PC-3 (cell line): ENCODE results near the gene TSPEAR. TPM values are rescaled to one million over a fixed set of nuclear protein-coding genes. Genes with fewer than 3 reads are reported as not detected.

Experiments
- ATAC-seq: fragments of 200-7000 bp; cut with Tn5 transposase; 2 replicates; pipeline ENCODE4 v1.9.1; 2020; ENCODE audit warnings: mild to moderate bottlenecking, moderate library complexity
- BruUV-seq: library from RNA; stranded (reverse); fragments of 400-500 nt; replicated peaks from 2 replicates; lab custom pipeline; 2021; lab: Mats Ljungman, UMichigan
- CTCF ChIA-PET: fragments of 300-600 bp; sonication (Branson Sonifier 250); formaldehyde crosslinking; loops from one replicate; lab custom pipeline; 2022; ENCODE audit warnings: antibody characterized with exemption; lab: Charles Lee
- POLR2A ChIA-PET: fragments of 300-600 bp; sonication (Branson Sonifier 250); formaldehyde crosslinking; loops from one replicate; lab custom pipeline; 2022; ENCODE audit warnings: antibody characterized with exemption; ENCODE audit not compliant: unreplicated experiment; lab: Charles Lee
- DNase-seq: peaks from one replicate; pipeline ENCODE4 v3.0.0-alpha.2; 2015
- H2AFZ ChIP-seq: fragments of 300-600 bp; sonication (generic); 2 replicates; pipeline ENCODE4 v1.6.0; 2016; ENCODE audit warnings: antibody characterized with exemption, low read length
- H3F3A ChIP-seq: fragments of 300-600 bp; sonication (generic); one replicate; pipeline ENCODE4 v1.6.0; 2017; ENCODE audit warnings: antibody characterized with exemption, low read length, control low read depth, mild to moderate bottlenecking; ENCODE audit not compliant: unreplicated experiment
- H3K27ac ChIP-seq: fragments of 300-600 bp; sonication (generic); 2 replicates; pipeline ENCODE4 v1.5.1; 2016; ENCODE audit warnings: mild to moderate bottlenecking, low read length
- H3K27me3 ChIP-seq: fragments of 300-600 bp; sonication (generic); 2 replicates; pipeline ENCODE4 v1.6.1; 2016; ENCODE audit warnings: low read length, mixed read lengths
- H3K36me3 ChIP-seq: fragments of 300-600 bp; sonication (generic); 2 replicates; pipeline ENCODE4 v1.6.1; 2016; ENCODE audit warnings: low read depth, mixed run types, low read length, mixed read lengths
- H3K4me1 ChIP-seq: fragments of 300-600 bp; sonication (generic); 2 replicates; pipeline ENCODE4 v1.5.1; 2016; ENCODE audit warnings: low read length; ENCODE audit not compliant: insufficient read depth
- H3K4me2 ChIP-seq: fragments of 300-600 bp; sonication (generic); 2 replicates; pipeline ENCODE4 v1.6.0; 2016; ENCODE audit warnings: low read length
- H3K4me3 ChIP-seq: fragments of 300-600 bp; sonication (generic); 2 replicates; pipeline ENCODE4 v1.5.1; 2016; ENCODE audit warnings: mild to moderate bottlenecking, low read length, mixed read lengths
- H3K79me2 ChIP-seq: fragments of 300-600 bp; sonication (generic); 2 replicates; pipeline ENCODE4 v1.6.1; 2017; ENCODE audit warnings: low read length, mixed read lengths
- H3K9ac ChIP-seq: fragments of 300-600 bp; sonication (generic); 2 replicates; pipeline ENCODE4 v1.6.0; 2016; ENCODE audit warnings: mild to moderate bottlenecking, low read length
- H3K9me2 ChIP-seq: fragments of 300-600 bp; sonication (generic); replicated peaks from 2 replicates; pipeline ENCODE4 v1.6.1; 2016; ENCODE audit warnings: mixed run types, low read length, mixed read lengths
- H3K9me3 ChIP-seq: fragments of 300-600 bp; sonication (generic); 2 replicates; pipeline ENCODE4 v1.6.1; 2016; ENCODE audit warnings: low read length, mixed read lengths
- H4K20me1 ChIP-seq: fragments of 300-600 bp; sonication (generic); 2 replicates; pipeline ENCODE4 v1.6.1; 2016; ENCODE audit warnings: low read length, mixed read lengths
- CTCF ChIP-seq: fragments of 300-600 bp; sonication (generic); conservative IDR thresholded peaks from 2 replicates; pipeline ENCODE4 v1.5.1; 2017; ENCODE audit warnings: antibody characterized with exemption, low read depth, mild to moderate bottlenecking, low read length
- EZH2 ChIP-seq: fragments of 300-600 bp; sonication (generic); IDR thresholded peaks from one replicate; pipeline ENCODE4 v1.6.1; 2017; ENCODE audit warnings: antibody characterized with exemption, mild to moderate bottlenecking, low read length; ENCODE audit not compliant: unreplicated experiment
- EZH2phosphoT487 ChIP-seq: fragments of 300-600 bp; sonication (generic); IDR thresholded peaks from 2 replicates; pipeline ENCODE4 v1.6.1; 2018; ENCODE audit warnings: mild to moderate bottlenecking, antibody characterized with exemption, low read length, borderline replicate concordance
- intact Hi-C: fragments of 100-400 bp; cut with micrococcal nuclease; formaldehyde crosslinking; loops from 2 replicates; pipeline ENCODE4 v1.9.0; 2023
- total RNA-seq: library from RNA; depleted of rRNA; stranded (reverse); fragments of >200 nt; gene quantifications from 2 replicates; pipeline ENCODE4 v1.2.3, GENCODE V29; 2014

TSPEAR gene
- total RNA-seq, 1 experiment from 2014 or later, result 2.1 TPM

GRCh38 chr21:44706026-44706705 is 5.2 kb downstream of the TSPEAR start:
- BruUV-seq, result no TSS peak
- Histone ChIP-seq H3K4me1 (peaks cover 12% of the 10 kb centered on the region; the same call in 1 of the 2 replicates), H3K27me3 (peaks cover 5% of the 10 kb centered on the region; the same call in 1 of the 2 replicates), H4K20me1 (no peaks in the 10 kb centered on the region), H3K9ac (no peak overlapping the region), H3F3A (no peaks in the 10 kb centered on the region), H3K9me2 (no peaks in the 10 kb centered on the region), H3K4me3 (no peak overlapping the region), H3K79me2 (no peaks in the 10 kb centered on the region), H3K9me3 (no peaks in the 10 kb centered on the region), H3K27ac (no peak overlapping the region), H3K4me2 (no peak overlapping the region), H3K36me3 (no peaks in the 10 kb centered on the region), H2AFZ (no peak overlapping the region)
- no peak for DNase-seq
- TF ChIP-seq EZH2phosphoT487, result no peak
- TF ChIP-seq EZH2, result no peak
- no peak for TF ChIP-seq CTCF
- intact Hi-C loops, result no loop called here
- no peak for ATAC-seq
- ChIA-PET CTCF (no interaction called here), POLR2A (no interaction called here)

- DNase-seq, result no peak
- TF ChIP-seq EZH2phosphoT487, result no peak
- no peak for TF ChIP-seq EZH2
- TF ChIP-seq CTCF, result no peak
- no TSS peak for BruUV-seq
- Histone ChIP-seq H3F3A (no peaks in the 10 kb centered on the region), H3K27me3 (no peaks in the 10 kb centered on the region), H3K4me2 (no peak overlapping the region), H3K9ac (no peak overlapping the region), H3K9me2 (no peaks in the 10 kb centered on the region), H3K4me3 (no peak overlapping the region), H3K9me3 (no peaks in the 10 kb centered on the region), H3K36me3 (no peaks in the 10 kb centered on the region), H3K79me2 (no peaks in the 10 kb centered on the region), H3K27ac (no peak overlapping the region), H3K4me1 (peaks cover 7% of the 10 kb centered on the region; the same call in 1 of the 2 replicates), H4K20me1 (no peaks in the 10 kb centered on the region), H2AFZ (no peak overlapping the region)
- POLR2A ChIA-PET, result no interaction called here
- CTCF ChIA-PET, result no interaction called here
- intact Hi-C loops, result no loop called here
- ATAC-seq, result no peak
Observed at GRCh38 chr21:44704636-44705001, 6.8 kb downstream of the TSPEAR start.
